ENCODE data around the gene LRRC37A.
A peak's percentile ranks its signal among the peaks of the same experiment; 100 is the strongest.
"Not testable (repeated sequence)": the region's sequence is repeated elsewhere in the genome, so short reads cannot be mapped to it uniquely, and the experiment has no call there.

The LRRC37A gene

DNA sequence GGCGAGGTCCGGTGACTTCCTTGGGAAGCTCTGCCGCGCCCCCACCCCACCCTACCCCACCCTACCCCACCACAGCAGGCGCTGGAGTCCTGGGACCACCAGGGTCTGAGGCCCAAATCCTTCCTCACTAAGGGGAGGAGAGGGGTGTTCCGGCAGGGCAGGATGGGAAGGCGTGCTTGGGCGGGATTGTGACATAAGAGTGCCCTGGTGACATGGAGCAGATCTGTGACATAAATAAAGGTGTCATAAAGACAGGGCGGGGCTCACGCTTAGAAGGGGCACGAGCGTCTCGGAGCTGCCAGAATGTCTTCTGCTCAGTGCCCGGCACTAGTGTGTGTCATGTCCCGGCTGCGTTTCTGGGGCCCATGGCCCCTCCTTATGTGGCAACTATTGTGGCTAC, at the start of gene LRRC37A:
Gene LRRC37A, plus strand, starts transcription at position 301 of the 400 bp plus-strand sequence. Its CDS starts 3 bp downstream, at position 304.
- DNase-seq (ENCODE audit: low spot score), result not testable (repeated sequence)

DNA sequence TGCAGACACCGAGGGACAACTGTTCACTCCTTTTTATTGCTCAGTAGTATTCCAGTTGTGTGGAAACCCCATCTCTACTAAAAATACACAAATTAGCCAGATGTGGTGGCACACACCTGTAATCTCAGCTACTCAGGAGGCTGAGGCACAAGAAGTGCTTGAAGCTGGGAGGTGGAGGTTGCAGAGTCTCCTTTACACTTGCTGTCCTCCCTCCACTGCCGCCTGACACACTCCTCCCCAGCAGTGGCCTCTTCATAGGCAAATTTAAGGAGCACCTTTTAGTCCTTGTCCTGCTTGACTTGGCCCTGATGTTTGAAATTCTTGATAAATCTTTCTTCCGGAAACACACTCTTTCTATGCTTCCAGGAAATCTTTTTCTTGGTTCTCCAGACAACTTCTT, 45.8 kb upstream of the LRRC37A start:
- not testable (repeated sequence) for DNase-seq (ENCODE audit: low spot score)

- DNase-seq (ENCODE audit: low spot score), result not testable (repeated sequence)
Observed at GRCh38 chr17:46252804-46253203, 42.1 kb upstream of the LRRC37A start.

GRCh38 chr17:46253722-46254121, 41.2 kb upstream of the LRRC37A start:
- peak; percentile 42 for DNase-seq (ENCODE audit: low spot score)

DNA sequence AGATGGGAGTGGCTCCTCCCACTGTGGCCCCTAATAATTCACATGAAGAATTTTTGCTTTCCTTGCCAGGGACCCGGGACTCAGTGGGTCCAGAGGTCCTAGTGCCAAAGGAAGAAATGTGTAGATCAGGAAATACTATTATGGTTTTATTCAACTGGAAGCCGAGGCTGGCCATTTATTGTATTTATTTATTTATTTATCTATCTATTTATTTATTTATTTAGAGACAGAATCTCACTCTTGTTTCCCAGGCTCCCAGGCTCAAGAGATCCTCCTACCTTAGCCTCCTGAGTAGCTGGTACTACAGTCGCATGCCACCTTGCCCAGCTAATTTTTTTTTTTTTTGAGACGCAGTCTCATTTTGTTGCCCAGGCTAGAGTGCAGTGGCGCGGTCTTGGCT, 40.7 kb upstream of the LRRC37A start:
- DNase-seq (ENCODE audit: low spot score), result not testable (repeated sequence)

DNA sequence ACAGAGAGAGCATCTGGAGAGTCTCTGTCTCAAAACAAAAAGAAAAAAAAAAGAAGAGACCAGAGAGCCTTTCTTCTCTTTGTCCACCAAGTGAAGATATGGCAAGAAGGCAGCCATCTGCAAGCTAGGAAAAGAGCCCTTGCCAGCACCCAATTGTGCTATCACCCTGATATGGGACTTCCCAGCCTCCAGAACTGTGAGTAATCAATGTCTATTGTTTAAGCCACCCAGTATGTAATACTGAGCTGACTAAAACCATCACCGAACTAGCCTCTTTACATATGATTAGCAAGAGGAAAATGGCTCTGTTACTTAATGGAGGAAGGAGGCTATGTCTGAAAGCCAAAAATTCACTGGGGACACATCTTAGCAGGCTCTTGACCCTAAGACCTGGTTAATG, 38.6 kb upstream of the LRRC37A start:
- not testable (repeated sequence) for DNase-seq (ENCODE audit: low spot score)

GRCh38 chr17:46259845-46260661, 34.9 kb upstream of the LRRC37A start:
- peak; percentile 38 for DNase-seq (ENCODE audit: low spot score)

DNA sequence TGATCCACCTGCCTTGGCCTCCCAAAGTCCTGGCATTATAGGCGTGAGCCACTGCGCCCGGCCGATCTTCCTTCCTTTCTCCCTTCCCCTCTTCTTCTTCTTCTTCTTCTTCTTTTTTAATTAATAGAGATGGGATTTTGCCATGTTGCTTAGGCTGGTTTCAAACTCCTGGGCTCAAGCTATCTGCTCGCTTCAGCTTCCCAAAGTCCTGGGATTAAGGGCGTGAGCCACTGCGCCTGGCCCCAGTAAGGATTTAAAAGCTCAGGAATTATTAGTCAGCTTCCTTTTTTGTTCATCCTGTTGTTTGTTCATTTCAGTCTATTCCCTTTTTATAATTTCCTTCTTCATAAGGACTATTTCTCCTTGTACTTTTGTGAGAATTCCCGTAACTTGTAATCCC, 32.7 kb upstream of the LRRC37A start:
- no peak for DNase-seq (ENCODE audit: low spot score)

GRCh38 chr17:46264456-46265198, 30.3 kb upstream of the LRRC37A start:
- DNase-seq (ENCODE audit: low spot score), result no peak

DNA sequence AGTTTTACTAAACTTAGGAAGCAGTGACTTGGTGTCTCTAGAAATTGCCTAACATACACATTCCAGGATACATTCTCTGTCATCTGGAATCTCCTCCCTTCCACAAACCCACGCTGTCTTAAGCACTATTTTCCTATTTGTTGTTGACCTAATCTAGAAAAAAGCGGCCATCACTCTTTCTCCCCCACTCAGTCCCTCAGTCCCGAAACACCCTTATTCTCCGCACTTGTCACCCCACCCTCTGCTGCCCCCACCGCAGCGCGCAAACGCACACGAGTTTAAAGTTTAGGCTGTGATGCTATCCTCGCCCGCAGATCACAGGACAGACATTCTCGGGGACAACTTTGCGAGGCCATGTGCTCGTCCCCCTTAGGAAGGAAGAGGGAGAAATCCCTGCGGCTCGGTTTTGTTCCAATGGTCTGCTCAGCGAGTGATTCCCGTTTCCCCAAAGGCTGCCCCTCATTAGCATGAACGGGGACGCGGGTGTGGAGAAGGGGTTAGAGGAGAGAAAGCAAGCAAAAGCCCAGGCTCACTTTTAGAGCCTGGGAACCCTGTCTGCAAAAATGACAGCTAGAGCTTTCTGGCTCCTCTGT, 28.8 kb upstream of the LRRC37A start:
- DNase-seq (ENCODE audit: low spot score), result not testable (repeated sequence)

DNA sequence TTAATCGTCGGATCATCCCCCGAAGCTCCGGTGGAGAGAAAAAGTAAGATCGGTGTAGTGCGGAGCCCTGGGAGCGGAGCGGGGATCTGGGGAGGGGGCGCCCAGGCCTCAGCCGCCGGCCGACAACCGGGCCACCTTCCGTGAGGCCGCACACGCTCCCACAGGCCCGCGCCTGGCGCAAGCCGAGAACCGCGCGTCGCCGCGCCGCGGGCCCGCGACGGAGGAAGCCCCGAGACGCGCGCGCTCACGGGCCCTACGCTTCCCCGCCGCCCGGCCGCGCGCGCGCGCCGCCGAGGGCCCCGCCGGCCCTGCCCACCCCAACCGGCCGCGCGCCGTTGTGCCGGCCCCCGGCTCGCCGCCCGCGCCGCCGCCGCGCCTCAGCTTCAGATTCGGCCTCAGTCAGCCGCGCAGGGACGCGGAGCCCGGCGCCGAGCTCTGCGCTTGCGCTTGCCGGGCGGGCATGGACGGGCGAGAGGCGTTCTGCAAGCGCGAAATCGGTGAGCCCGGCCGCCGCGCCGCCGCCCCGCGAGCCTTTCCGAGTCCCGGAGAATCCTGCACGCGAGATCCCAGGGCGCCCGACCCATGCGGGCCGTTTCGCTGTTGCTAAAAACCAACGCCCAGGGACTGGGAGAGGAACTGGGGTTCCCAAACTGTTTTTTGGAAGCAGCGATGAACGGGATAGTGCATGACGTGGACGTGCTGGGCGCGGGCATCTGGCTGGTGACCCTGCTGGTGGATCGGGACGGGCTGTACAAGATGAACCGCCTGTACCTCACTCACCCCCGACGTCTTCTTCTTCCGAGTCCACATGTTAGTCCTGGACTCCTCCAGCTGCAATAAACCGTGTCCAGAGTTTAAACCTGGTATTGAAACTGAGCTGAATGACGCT, 28.0 kb upstream of the LRRC37A start:
- peak; percentile 79 for DNase-seq (ENCODE audit: low spot score)

- no peak for DNase-seq (ENCODE audit: low spot score)
Observed at GRCh38 chr17:46270032-46270431, 24.9 kb upstream of the LRRC37A start.

DNA sequence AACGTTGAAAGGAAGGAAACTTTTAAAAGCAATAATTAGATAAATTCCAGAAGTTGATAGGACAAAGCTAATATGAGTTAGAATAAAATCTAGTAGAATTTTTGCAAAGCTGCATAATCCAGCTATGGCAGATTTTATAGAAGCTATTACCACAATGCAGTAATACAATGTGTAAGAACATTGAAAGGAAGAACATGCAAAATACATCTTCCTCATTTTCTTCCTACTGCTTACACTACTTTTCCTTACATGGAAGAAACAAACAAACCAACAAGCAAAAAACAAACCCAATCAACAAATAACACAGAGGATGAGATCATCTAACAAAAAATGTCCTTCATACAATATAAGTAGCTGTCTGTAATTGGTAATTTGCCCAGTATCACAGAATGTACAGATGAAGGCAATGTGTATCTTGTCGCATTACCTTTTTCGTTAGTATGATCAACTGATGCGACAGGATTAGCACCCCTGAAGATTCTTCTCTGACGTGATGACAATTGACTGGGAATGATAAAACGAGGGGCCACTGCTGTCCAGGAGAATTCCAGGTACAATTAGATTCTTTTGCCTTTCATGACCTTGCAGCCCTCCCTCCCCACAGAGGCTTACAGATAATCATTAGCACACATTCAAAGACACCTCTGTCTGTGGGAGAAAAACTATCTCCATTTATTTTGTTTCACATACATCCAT, 21.2 kb upstream of the LRRC37A start:
- DNase-seq (ENCODE audit: low spot score), result no peak

DNA sequence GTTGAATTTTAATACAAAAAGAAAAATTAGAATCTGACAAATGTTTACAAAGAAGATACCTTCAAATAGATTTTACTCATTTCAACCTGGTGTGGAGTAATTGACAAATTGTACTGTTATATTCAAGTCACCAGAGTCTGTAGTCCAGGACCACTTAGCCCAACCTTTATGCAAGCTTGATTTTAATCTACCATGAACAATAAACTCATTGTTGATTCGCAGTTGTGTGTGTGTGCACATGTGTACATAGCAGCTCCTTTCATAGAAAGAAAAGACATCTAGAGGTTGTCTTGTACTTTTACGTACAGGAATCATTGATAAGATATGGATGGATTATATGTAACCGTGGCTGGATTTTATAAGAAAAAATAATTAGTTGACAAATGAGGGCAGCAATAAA, 20.7 kb upstream of the LRRC37A start:
- DNase-seq (ENCODE audit: low spot score), result no peak

GRCh38 chr17:46276728-46277479, 18.0 kb upstream of the LRRC37A start:
- DNase-seq (ENCODE audit: low spot score), result not testable (repeated sequence)

GRCh38 chr17:46281336-46281735, 13.6 kb upstream of the LRRC37A start:
- not testable (repeated sequence) for DNase-seq (ENCODE audit: low spot score)

DNA sequence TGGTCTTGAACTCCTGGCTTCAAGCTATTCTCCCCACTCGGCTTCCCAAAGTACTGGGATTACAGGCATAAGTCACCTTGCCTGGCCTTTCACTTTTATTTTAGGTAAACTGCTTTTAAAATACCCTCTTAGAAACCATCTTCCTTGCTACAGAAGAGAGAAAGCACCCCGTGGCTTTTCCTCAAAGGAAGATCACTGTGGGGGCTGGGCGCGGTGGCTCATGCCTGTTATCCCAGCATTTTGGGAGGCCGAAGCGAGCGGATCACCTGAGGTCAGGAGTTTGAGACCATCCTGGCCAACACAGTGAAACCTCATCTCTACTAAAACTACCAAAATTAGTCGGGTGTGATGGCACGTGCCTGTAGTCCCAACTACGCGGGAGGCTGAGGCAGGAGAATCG, 12.3 kb upstream of the LRRC37A start:
- DNase-seq (ENCODE audit: low spot score), result not testable (repeated sequence)

GRCh38 chr17:46284467-46284866, 10.5 kb upstream of the LRRC37A start:
- DNase-seq (ENCODE audit: low spot score), result not testable (repeated sequence)

GRCh38 chr17:46285500-46285899, 9.4 kb upstream of the LRRC37A start:
- DNase-seq (ENCODE audit: low spot score), result not testable (repeated sequence)

DNA sequence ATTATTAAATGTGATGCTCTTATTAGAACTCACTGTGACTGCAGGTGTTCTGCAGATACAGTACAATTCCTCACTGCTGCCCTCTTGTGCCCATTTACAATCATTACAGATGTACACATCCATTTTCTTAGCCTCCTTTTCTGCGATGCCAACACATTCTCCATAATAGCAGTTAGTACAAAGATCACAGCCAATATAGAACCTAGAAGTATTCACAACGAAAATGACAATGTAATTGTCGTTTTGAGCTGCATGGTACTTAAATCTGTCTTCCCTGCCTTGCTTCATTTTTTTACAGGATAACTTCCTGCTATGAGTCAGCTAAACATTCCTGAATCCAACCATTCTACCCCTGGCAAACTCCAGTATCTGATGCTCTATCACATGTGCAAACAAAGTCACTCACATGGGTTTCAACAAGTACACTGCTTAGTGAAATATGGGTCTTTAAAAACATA, 8.1 kb upstream of the LRRC37A start:
- peak; percentile 94 for DNase-seq (ENCODE audit: low spot score)

Measured in cerebellar cortex (tissue), 1 donor.